Measurements from ENCODE around the gene COL11A2. TPM values are rescaled to one million over a fixed set of nuclear protein-coding genes. Genes with fewer than 3 reads are reported as not detected.

COL11A2 gene
- total RNA-seq, 1 experiment from 2014 or later = 2.3 TPM

DNA sequence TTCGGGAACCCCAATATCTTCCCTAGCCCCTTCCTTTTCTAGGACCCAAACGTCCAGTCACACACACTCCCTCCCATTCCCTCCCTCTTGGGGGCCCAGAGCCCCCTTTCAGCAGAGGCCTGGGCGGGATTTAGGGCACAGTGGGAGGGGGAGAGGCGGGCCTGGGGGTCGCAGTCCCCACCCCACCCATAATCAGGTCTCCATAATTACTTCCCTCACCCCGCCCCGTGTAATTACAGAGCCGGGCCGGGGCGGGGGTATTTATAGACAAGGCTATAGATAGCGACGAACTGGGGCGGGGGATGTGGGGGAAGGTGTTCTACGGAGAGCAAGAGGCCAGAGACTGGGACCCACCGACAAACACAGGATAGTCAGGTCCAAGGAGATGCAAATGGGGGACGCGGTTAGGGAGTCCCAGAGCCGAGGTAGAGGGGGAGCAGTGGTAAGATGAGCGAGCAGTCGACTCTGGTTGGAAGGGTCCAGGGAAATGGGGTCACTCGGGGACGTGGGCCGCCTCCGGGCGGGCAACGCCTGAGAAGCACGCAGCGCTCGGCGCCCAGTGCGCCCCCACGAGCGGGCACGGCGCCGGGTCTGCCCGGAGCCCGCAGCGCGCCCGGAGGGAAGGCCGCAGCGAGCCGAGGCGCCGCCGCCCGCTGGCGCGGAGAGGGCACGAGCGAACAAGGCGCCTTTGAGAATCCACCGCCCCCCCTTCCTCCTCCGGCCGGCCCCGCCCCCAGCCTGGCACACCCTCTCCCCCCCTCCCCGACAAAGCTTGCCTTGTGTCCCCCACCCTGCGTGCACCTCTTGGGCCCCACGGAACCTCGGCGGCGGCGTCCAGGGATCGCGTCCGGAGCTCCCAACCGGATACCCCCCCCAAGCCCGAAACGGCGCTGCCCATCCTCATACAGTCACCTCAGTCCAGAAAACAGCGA, 670 bp upstream of the COL11A2 start:
- no peak overlapping the region for H3K56ac ChIP-seq (ENCODE audit: insufficient read length, low read depth, low read length)
- H3K14ac ChIP-seq (ENCODE audit: insufficient read depth, low read length) = no peak overlapping the region
- H2BK12ac ChIP-seq (ENCODE audit: insufficient read length, low read depth, low read length) = no peak overlapping the region
- no peak overlapping the region for H3K9ac ChIP-seq (ENCODE audit: extremely low read depth, insufficient read length, low read length)
- H3K23ac ChIP-seq (ENCODE audit: insufficient read length, low read depth, low read length) = no peak overlapping the region
- no peak overlapping the region for H2BK120ac ChIP-seq (ENCODE audit: low read depth, low read length, poor library complexity, severe bottlenecking)
- H3K9me3 Mint-ChIP-seq = no peaks in the 10 kb centered on the region; a peak in 1 of 5 replicates
- no peaks in the 10 kb centered on the region for H3K4me1 ChIP-seq (ENCODE audit: insufficient read depth, low read length)
- no peaks in the 10 kb centered on the region for H3K9me3 ChIP-seq (ENCODE audit: control insufficient read depth, low read depth, low read length)
- DNase-seq = no peak
- no CpG with 5 or more reads among the region's 72 CpGs for WGBS (ENCODE audit: extremely low coverage, insufficient read length, low lambda C conversion rate)
- no peak overlapping the region for H4K91ac ChIP-seq (ENCODE audit: insufficient read length, low read depth, low read length)
- no peak overlapping the region for H4K5ac ChIP-seq (ENCODE audit: insufficient read length, low read depth, low read length)
- TF ChIP-seq CTCF (conservative IDR thresholded peaks at IDR 0.05) = no peak
- H3K79me1 ChIP-seq (ENCODE audit: insufficient read depth, low read depth, low read length, poor library complexity, severe bottlenecking) = no peaks in the 10 kb centered on the region
- H2BK15ac ChIP-seq (ENCODE audit: low read depth, low read length) = no peak overlapping the region
- peak overlapping the region; percentile 84 for H3K4me2 ChIP-seq (ENCODE audit: insufficient read depth, insufficient read length, low read length)
- no peaks in the 10 kb centered on the region for H4K20me1 ChIP-seq (ENCODE audit: control insufficient read depth, insufficient read depth, insufficient read length)
- no peak overlapping the region for H3K27ac ChIP-seq (ENCODE audit: insufficient read length, low read depth, low read length)
- H3K23me2 ChIP-seq (ENCODE audit: insufficient read length, low read depth, low read length, poor library complexity, severe bottlenecking) = peaks cover 11% of the 10 kb centered on the region
- H3K4me3 Mint-ChIP-seq = peak overlapping the region; percentile 76 to 91
- peaks cover 50% of the 10 kb centered on the region for H3K27me3 Mint-ChIP-seq (ENCODE audit: low read depth)
- no peak overlapping the region for H3K4ac ChIP-seq (ENCODE audit: low read depth, low read length)
- peaks cover 3% of the 10 kb centered on the region; the same call in 1 of the 2 replicates for H3K27me3 ChIP-seq (ENCODE audit: insufficient read depth, low read length)
- H3T11ph ChIP-seq (ENCODE audit: low read length) = no peak overlapping the region
- H2BK5ac ChIP-seq (ENCODE audit: insufficient read length, low read length) = no peak overlapping the region
- no peak overlapping the region for H2AK5ac ChIP-seq (ENCODE audit: insufficient read length, low read length)
- H4K8ac ChIP-seq (replicated peaks; ENCODE audit: insufficient read length, low read depth, low read length) = no peak overlapping the region
- no peak overlapping the region for H2BK20ac ChIP-seq (ENCODE audit: low read depth, low read length, poor library complexity, severe bottlenecking)
- H3K18ac ChIP-seq (ENCODE audit: insufficient read length, low read depth, low read length) = no peak overlapping the region
- H3K4me1 Mint-ChIP-seq = peaks cover 17 to 25% of the 10 kb centered on the region in 2 experiments
- H3K36me3 Mint-ChIP-seq (ENCODE audit: insufficient read depth in 1 of 3, low read depth in 3 of 3) = peaks cover 14 to 31% (median 25%) of the 10 kb centered on the region in 3 experiments; a peak in 6 of 7 replicates
- H3K27ac Mint-ChIP-seq = no peak overlapping the region
- H3K79me2 ChIP-seq (ENCODE audit: insufficient read depth, low read length) = no peaks in the 10 kb centered on the region
- no peak overlapping the region for H2AFZ ChIP-seq (ENCODE audit: low read length)
